Mesenchymal stem cell (in vitro differentiated cells and primary cell): ENCODE data around the gene TEX101.
"Not testable (repeated sequence)": the region's sequence is repeated elsewhere in the genome, so short reads cannot be mapped to it uniquely, and the experiment has no call there.

ENCODE experiments used
- DNase-seq: peaks from one replicate; pipeline ENCODE4 v3.0.0-alpha.2; 2013
- H2AFZ ChIP-seq: one replicate; pipeline ENCODE4 v1.6.1; 2013; ENCODE audit warnings: low read depth, mild to moderate bottlenecking, control low read depth, inconsistent platforms, low read length, moderate library complexity
- H2AK5ac ChIP-seq: 2 replicates; pipeline ENCODE4 v1.6.1; 2013; ENCODE audit warnings: low read length, moderate library complexity, mild to moderate bottlenecking, inconsistent platforms; ENCODE audit not compliant: severe bottlenecking
- H2BK120ac ChIP-seq: one replicate; pipeline ENCODE4 v1.6.1; 2013; ENCODE audit warnings: low read depth, mild to moderate bottlenecking, inconsistent platforms, low read length, moderate library complexity
- H2BK12ac ChIP-seq, 2 experiments: one replicate each; pipeline ENCODE4 v1.6.1; 2013; ENCODE audit warnings: inconsistent platforms in 2 of 2, low read length in 2 of 2, mild to moderate bottlenecking in 2 of 2, moderate library complexity in 2 of 2, control low read depth in 1 of 2
- H2BK15ac ChIP-seq: one replicate; pipeline ENCODE4 v1.6.1; 2013; ENCODE audit warnings: mild to moderate bottlenecking, low read depth, inconsistent platforms; ENCODE audit not compliant: poor library complexity, severe bottlenecking
- H2BK5ac ChIP-seq: 2 replicates; pipeline ENCODE4 v1.6.1; 2013; ENCODE audit warnings: low read depth, mild to moderate bottlenecking, low read length, control low read depth, inconsistent platforms; ENCODE audit not compliant: poor library complexity, severe bottlenecking
- H3K14ac ChIP-seq, 2 experiments: one replicate each; pipeline ENCODE4 v1.6.1; 2013; ENCODE audit warnings: inconsistent platforms in 2 of 2, low read length in 2 of 2, control low read depth in 1 of 2, mild to moderate bottlenecking in 1 of 2, moderate library complexity in 1 of 2
- H3K18ac ChIP-seq, 2 experiments: one replicate each; pipeline ENCODE4 v1.6.1; 2013; ENCODE audit warnings: inconsistent platforms in 2 of 2, low read length in 2 of 2, control low read depth in 1 of 2, low read depth in 1 of 2, mild to moderate bottlenecking in 1 of 2
- H3K23ac ChIP-seq, 2 experiments: one replicate each; pipeline ENCODE4 v1.6.1; 2013; ENCODE audit warnings: inconsistent platforms in 2 of 2, low read length in 2 of 2, mild to moderate bottlenecking in 2 of 2, moderate library complexity in 2 of 2, control low read depth in 1 of 2
- H3K27ac ChIP-seq: 2 replicates; pipeline ENCODE4 v1.5.1; 2013; ENCODE audit warnings: mild to moderate bottlenecking, moderate library complexity, low read length, control low read depth, inconsistent platforms; ENCODE audit not compliant: poor library complexity, severe bottlenecking
- H3K27me3 ChIP-seq, 2 experiments: 2 replicates each; pipeline versions ENCODE4 v1.6.1 to v1.7.0; 2013; ENCODE audit warnings: low read length in 2 of 2, mild to moderate bottlenecking in 2 of 2, moderate library complexity in 2 of 2, control low read depth in 1 of 2, inconsistent platforms in 1 of 2; ENCODE audit not compliant: control insufficient read depth in 1 of 2, insufficient read depth in 1 of 2
- H3K36me3 ChIP-seq, 2 experiments: 2 replicates each; pipeline versions ENCODE4 v1.6.1 to v1.7.0; 2013; ENCODE audit warnings: low read length in 2 of 2, control low read depth in 1 of 2, inconsistent platforms in 1 of 2, low read depth in 1 of 2, mild to moderate bottlenecking in 1 of 2; ENCODE audit not compliant: insufficient read depth in 2 of 2, control insufficient read depth in 1 of 2
- H3K4ac ChIP-seq, 2 experiments: one replicate each; pipeline ENCODE4 v1.6.1; 2013; ENCODE audit warnings: inconsistent platforms in 2 of 2, low read length in 2 of 2, mild to moderate bottlenecking in 2 of 2, moderate library complexity in 2 of 2, control low read depth in 1 of 2, low read depth in 1 of 2
- H3K4me1 ChIP-seq: 2 replicates; pipeline ENCODE4 v1.6.1; 2013; ENCODE audit warnings: low read depth, low read length, control low read depth; ENCODE audit not compliant: control insufficient read depth, insufficient read depth
- H3K4me2 ChIP-seq: 2 replicates; pipeline ENCODE4 v1.6.1; 2013; ENCODE audit warnings: low read length, mild to moderate bottlenecking, inconsistent platforms; ENCODE audit not compliant: poor library complexity, severe bottlenecking
- H3K4me3 ChIP-seq, 2 experiments: 2 replicates each; pipeline versions ENCODE4 v1.5.1 to v1.7.0; 2013; ENCODE audit warnings: low read length in 2 of 2, mild to moderate bottlenecking in 2 of 2, control low read depth in 1 of 2, low read depth in 1 of 2; ENCODE audit not compliant: insufficient read depth in 1 of 2
- H3K79me1 ChIP-seq: replicated peaks from 2 replicates; pipeline ENCODE4 v1.6.1; 2013; ENCODE audit warnings: mild to moderate bottlenecking, control low read depth, low read length, inconsistent platforms; ENCODE audit not compliant: poor library complexity, severe bottlenecking
- H3K9ac ChIP-seq: 2 replicates; pipeline ENCODE4 v1.7.0; 2013; ENCODE audit warnings: mild to moderate bottlenecking, low read length, moderate library complexity
- H3K9me3 ChIP-seq: 2 replicates; pipeline ENCODE4 v1.7.0; 2013; ENCODE audit warnings: mild to moderate bottlenecking, low read length; ENCODE audit not compliant: control insufficient read depth
- H4K8ac ChIP-seq: one replicate; pipeline ENCODE4 v1.6.1; 2013; ENCODE audit warnings: inconsistent platforms, mild to moderate bottlenecking, low read length, moderate library complexity
- H4K91ac ChIP-seq: one replicate; pipeline ENCODE4 v1.6.1; 2013; ENCODE audit warnings: mild to moderate bottlenecking, low read length, inconsistent platforms
- WGBS: methylation state at CpG from one replicate; pipeline ENCODE4 v1.1.7; 2013; ENCODE audit warnings: mixed read lengths; 5-methylcytosine and 5-hydroxymethylcytosine counted together

The TEX101 gene

GRCh38 chr19:43371909-43372308 lies 42.8 kb upstream of the TEX101 start:
- no peaks in the 10 kb centered on the region for H3K36me3 ChIP-seq
- H4K8ac ChIP-seq = no peak overlapping the region
- H3K4me1 ChIP-seq = no peaks in the 10 kb centered on the region
- no peak overlapping the region for H2BK120ac ChIP-seq
- no peak overlapping the region for H2BK5ac ChIP-seq
- no peak overlapping the region for H4K91ac ChIP-seq
- no peak overlapping the region for H2BK15ac ChIP-seq
- H3K9ac ChIP-seq = no peak overlapping the region
- no peak overlapping the region for H3K14ac ChIP-seq
- H3K27me3 ChIP-seq = peaks cover 0 to 12% of the 10 kb centered on the region in 2 experiments
- no peak overlapping the region for H3K4me2 ChIP-seq
- no peak overlapping the region for H2BK12ac ChIP-seq
- H3K79me1 ChIP-seq = no peaks in the 10 kb centered on the region
- H2AFZ ChIP-seq = no peak overlapping the region
- H3K18ac ChIP-seq = no peak overlapping the region
- no peak overlapping the region for H3K27ac ChIP-seq
- no peak overlapping the region for H3K4me3 ChIP-seq
- no peak overlapping the region for H3K4ac ChIP-seq
- H2AK5ac ChIP-seq = no peak overlapping the region
- no peak for DNase-seq
- 77% methylated on average over 8 of the region's 8 CpGs for WGBS
- no peak overlapping the region for H3K23ac ChIP-seq
- no peaks in the 10 kb centered on the region for H3K9me3 ChIP-seq

GRCh38 chr19:43372462-43372861 lies 42.2 kb upstream of the TEX101 start:
- H3K4me3 ChIP-seq = no peak overlapping the region
- H3K23ac ChIP-seq = no peak overlapping the region
- no peaks in the 10 kb centered on the region for H3K36me3 ChIP-seq
- H4K8ac ChIP-seq = no peak overlapping the region
- H3K4me2 ChIP-seq = no peak overlapping the region
- no peak overlapping the region for H3K14ac ChIP-seq
- no peak overlapping the region for H3K9ac ChIP-seq
- no peak overlapping the region for H2BK5ac ChIP-seq
- no peak overlapping the region for H3K27ac ChIP-seq
- H3K4ac ChIP-seq = no peak overlapping the region
- H2AK5ac ChIP-seq = no peak overlapping the region
- no peak overlapping the region for H2BK120ac ChIP-seq
- no peaks in the 10 kb centered on the region for H3K9me3 ChIP-seq
- H3K79me1 ChIP-seq = no peaks in the 10 kb centered on the region
- peaks cover 0 to 12% of the 10 kb centered on the region in 2 experiments for H3K27me3 ChIP-seq
- DNase-seq = no peak
- H2BK12ac ChIP-seq = no peak overlapping the region
- no peak overlapping the region for H2AFZ ChIP-seq
- H3K18ac ChIP-seq = no peak overlapping the region
- no peak overlapping the region for H4K91ac ChIP-seq
- H3K4me1 ChIP-seq = no peaks in the 10 kb centered on the region
- 88% methylated on average over 4 of the region's 7 CpGs for WGBS
- H2BK15ac ChIP-seq = no peak overlapping the region

- not testable (repeated sequence) for H2BK5ac ChIP-seq, H2BK15ac ChIP-seq, H2AK5ac ChIP-seq, H3K36me3 ChIP-seq, H3K4me3 ChIP-seq, H3K18ac ChIP-seq, H3K9me3 ChIP-seq, H3K4me1 ChIP-seq, H4K91ac ChIP-seq, H3K23ac ChIP-seq, H2BK12ac ChIP-seq, H3K4ac ChIP-seq, H2BK120ac ChIP-seq, H2AFZ ChIP-seq, H3K79me1 ChIP-seq, H3K9ac ChIP-seq, H3K4me2 ChIP-seq, H3K27ac ChIP-seq, H4K8ac ChIP-seq, H3K14ac ChIP-seq, DNase-seq
- no CpG with 5 or more reads among the region's 3 CpGs for WGBS
- peaks cover 0 to 10% of the 10 kb centered on the region in 2 experiments for H3K27me3 ChIP-seq
These were observed 37.1 kb upstream of the TEX101 start for GRCh38 chr19:43377624-43378023.

GRCh38 chr19:43380008-43380407 lies 34.7 kb upstream of the TEX101 start:
- Histone ChIP-seq H3K79me1 (no peaks in the 10 kb centered on the region), H2AK5ac (no peak overlapping the region), H3K4me1 (no peaks in the 10 kb centered on the region), H3K14ac (no peak overlapping the region), H3K27ac (no peak overlapping the region), H2BK5ac (no peak overlapping the region), H3K4ac (no peak overlapping the region), H3K18ac (no peak overlapping the region), H2AFZ (no peak overlapping the region), H3K9me3 (no peaks in the 10 kb centered on the region), H2BK12ac (no peak overlapping the region), H4K91ac (no peak overlapping the region), H2BK15ac (no peak overlapping the region), H3K4me3 (no peak overlapping the region), H3K9ac (no peak overlapping the region), H3K4me2 (no peak overlapping the region), H3K23ac (no peak overlapping the region), H2BK120ac (no peak overlapping the region), H3K27me3 (peaks cover 0 to 10% of the 10 kb centered on the region in 2 experiments), H4K8ac (no peak overlapping the region), H3K36me3 (no peaks in the 10 kb centered on the region)
- 53% methylated on average over 14 of the region's 14 CpGs for WGBS
- no peak for DNase-seq
